Fibroblast of upper back skin (primary cell): ENCODE measurements around the gene NAP1L5.
A peak's percentile ranks its signal among the peaks of the same experiment; 100 is the strongest.

Source experiments
- DNase-seq: peaks from one replicate; pipeline ENCODE4 v3.0.0-alpha.2; 2013

Gene NAP1L5

DNA sequence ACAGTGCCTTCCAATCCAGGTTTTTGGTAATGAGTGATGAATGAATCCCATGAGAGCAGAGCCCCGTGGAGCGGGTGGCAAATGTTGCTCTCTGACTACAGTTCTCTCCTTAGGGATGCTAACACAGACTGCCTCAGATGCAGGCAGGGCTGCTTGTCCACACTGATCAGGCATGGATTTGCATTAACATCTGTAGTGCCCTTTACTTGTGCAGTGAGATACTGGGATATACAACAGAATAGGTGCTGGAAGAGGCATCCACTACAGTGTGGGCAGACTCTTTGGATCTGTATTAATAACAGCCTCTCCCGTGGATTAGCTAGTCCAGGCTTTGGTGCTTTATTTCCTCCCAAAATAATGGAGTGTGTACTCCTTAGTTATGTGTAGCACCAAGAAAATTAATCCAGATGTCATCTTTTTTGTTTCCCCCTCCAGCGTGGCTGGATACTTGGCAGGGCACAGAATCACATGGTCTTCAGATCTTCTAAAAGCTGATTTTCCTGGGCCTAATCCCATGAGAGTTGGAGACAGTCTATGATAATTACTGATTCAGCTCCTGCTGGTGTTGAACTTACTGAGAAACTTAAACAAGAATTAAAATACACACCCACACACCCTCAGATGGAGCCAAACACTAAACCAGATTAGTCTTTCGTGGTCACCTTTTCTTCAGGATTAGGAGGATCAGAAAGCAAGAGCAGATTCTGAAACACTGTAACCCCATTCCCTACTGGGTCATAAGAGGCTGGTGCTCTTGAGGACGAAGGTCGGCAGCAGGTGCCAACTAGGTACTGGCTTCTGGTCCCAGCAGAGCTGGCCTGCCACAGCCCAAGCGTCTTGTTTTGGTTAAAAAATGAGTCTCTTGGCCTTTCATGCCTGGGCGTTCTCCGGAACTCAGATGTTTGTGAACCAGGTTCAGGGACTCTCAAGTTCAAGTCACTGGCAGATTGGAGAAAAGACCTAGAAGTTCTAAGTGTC is 23.1 kb upstream of the NAP1L5 start:
- DNase-seq: no peak

DNA sequence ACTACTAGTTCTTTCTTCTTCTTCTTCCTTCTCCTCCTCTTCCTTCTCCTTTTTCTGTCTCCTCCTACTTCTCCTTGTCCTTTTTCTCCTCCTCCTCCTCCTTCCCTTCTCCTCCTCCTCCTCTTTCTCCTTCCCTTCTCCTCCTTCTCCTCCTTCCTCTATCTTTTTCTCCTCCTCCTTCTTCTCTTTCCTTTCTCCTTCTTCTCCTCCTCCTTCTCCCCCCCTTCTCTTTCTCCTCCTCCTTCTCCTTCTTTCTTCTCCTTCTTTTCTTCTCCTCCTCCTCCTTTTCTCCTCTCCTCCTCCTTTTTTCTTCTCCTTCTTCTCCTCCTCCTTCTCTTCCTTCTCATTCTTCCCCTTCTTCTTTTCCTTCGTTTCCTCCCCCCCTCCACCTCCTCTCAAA is 21.8 kb upstream of the NAP1L5 start:
- no peak for DNase-seq

DNA sequence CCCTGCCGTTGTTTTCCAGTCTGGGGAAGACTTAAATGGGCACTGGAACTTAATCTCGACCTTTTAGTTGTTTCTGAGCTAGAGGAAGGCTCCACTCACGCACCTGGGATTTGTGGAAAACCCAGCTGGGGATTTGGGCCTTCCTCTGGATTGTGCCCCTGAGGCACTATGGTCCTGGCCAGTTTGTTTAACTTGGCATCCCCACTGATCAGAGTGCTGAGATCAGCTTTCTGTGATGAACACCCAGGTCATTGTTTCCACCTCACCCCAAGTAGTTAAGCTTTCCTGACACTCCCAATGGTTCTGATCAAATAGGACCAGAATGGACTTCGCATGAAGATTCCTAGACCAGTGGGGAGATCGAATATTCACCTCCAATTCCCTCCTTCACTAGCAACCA is 20.5 kb upstream of the NAP1L5 start:
- no peak for DNase-seq

DNA sequence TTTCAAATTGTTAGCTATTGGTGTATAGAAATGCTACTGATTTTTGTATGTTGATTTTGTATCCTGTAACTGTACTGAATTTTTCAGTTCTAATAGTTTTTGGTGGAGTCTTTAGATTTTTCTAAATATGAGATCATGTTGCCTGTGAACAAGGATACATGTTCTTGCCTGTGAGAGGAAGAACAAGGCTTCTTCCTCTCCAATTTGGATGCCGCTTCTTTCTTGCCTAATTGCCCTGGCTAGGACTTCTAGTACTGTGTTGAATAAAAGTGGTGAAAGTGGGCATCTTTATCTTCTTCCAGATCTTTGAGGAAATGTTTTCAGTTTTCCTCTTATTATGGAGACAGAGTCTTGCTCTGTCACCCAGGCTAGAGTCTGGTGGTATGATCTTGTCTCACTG is 16.2 kb upstream of the NAP1L5 start:
- no peak for DNase-seq

DNA sequence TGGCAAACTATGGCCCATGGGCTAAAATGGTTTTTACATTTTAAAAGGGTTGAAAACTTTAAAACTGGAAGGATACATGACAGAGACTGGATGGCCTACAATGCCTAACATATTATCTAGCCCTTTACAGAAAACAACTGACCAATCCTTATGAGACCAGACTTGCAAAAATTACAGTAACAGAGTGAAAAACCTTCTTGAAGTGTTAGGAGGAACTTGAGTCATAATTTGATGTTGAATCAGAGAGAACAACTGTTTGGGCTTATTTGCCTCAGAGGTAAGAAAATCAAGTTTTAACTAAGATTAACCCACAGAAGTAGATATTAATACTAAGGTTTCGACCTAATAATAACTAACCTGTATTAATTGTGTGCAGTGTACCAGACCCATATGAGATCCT is 12.4 kb upstream of the NAP1L5 start:
- no peak for DNase-seq

DNA sequence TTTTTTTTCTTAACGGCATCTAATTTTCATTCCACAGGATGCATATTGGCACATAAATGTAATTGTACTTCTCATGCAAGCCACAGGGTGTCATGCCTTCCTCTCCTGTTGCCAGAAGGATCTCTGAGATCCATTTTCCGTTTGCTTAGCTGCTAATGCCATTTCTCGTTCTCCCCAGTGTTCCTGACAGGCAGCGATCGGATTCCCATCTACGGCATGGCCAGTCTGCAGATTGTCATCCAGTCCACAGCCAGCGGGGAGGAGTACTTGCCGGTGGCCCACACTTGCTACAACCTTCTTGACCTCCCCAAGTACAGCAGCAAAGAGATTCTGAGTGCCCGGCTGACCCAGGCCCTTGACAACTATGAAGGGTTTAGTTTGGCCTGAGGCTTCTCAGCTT is 8.9 kb upstream of the NAP1L5 start:
- peak; percentile 71 for DNase-seq

DNA sequence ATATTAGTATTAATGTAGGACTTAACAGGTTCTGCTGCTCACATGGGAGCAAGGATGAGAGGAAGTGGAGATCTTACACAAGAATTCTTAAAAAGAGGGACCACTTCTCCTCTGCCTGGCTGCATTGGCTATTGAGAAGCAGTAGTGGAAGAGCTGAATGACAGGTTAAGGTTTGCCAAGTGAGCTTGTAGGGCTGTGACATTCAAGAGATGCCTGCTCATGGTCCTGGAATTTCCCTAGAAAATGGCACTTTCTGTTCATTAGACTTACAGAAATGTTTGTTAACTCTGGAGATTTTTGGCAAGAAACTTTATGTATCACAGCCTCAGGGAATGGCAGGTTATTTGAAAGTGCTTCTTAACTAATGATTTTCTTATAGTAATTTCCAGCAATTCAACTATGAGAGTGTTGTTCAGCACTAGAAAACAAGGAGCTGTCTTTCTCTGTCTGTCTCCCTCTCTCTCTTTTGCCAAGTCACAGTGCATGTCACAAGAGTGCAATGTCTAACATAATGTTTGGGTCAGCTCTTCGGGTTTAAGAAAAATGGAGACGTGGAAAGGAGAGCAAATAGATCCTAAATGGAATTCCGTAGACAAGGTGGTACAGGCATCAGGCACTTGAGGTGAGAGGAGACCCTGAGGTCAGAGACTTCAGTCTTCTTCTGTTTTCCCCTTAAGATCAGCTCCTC is 8.3 kb upstream of the NAP1L5 start:
- peak; percentile 24 for DNase-seq

DNA sequence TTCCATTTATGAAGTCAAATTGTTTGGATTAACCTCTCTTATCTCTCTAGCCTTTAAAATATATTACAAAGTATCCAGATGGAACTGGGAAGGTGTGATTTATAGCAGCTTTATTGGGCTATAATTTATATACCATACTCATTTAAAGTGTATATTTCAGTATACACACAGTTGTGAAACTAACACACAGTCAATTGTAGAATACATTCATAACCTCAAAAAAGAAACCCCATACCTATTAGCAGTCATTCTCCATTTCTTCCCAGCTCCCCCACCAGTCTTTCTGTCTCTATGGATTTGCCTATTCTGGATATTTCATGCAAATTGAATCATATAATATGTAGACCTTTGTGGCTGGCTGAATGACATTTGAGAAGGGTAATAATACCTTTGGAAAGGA is 7.6 kb upstream of the NAP1L5 start:
- DNase-seq: no peak

DNA sequence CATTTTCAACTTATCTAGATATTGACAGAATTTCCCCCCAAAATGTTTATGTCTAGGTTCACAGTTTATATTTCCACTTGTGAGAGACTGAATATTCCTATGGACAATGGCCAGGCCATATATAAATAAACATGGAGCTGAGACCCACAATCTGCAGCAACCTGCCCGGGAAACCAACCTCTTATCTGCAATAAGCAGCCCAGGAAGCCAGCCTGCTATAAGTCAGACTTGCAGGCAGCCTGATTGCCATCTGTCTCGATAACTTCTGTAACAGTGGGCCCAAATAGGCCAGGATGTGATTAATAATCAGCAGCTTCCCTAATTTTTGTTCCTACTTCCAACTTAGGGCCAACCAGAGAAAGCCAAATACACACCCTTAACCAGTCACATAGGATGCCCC is 5.2 kb upstream of the NAP1L5 start:
- no peak for DNase-seq

DNA sequence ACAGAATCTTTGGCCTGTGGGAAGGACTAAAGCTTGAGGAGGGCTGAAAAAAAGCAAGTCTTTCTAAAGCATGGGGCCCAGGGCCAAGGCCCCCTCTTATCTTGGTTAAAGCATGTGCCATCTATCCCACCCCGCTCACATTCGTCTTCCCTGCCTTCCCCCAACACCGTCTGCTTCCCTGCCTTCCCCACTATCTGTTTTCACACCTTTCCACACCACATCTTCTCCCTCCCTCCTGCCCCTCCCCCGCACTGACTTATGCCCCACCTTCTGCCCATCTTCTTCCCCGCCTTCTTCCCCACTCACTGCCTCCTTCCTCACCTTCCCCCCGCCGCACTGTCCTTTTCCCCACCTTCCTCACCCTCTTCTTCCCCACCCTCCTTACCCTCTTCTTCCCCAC is 890 bp upstream of the NAP1L5 start:
- no peak for DNase-seq

DNA sequence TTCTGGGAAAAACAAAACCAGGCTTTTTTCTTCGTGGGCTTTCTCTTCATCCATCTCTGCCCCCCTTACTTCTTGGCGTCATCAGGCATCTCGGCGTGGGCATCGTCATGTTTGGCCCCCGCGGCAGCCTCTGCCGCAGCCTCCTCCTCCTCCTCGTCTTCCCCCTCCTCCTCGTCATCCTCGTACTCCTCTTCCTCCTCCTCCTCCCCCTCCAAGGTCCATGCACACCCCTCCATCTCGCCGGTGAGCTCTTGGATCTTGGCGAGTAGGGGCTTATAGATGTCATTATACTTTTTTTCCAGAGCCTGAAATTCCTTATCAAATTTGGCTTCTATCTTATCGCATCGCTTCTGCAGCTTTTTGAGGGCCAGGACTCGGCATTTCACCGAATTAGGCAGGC is 488 bp downstream of the NAP1L5 start:
- peak; percentile 18 for DNase-seq

DNA sequence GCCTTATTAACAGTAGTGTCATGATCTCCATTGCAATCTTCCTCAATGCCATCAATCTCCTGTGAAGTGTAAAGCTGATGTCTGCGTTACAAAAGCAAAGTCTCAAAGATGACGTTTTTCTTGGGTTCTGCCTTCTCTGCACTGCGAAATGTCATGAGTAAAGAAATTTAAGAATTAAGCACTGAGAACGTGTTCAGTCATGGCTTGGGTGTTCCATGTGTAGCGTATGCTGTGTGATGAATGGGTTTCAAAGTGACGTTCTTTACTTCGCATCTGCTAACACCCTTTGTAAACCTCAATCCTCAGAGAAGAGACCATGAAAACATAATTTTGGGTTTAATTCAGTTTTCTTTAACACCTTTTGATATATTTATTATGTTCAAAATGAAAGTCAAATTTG is 999 bp downstream of the NAP1L5 start:
- no peak for DNase-seq

DNA sequence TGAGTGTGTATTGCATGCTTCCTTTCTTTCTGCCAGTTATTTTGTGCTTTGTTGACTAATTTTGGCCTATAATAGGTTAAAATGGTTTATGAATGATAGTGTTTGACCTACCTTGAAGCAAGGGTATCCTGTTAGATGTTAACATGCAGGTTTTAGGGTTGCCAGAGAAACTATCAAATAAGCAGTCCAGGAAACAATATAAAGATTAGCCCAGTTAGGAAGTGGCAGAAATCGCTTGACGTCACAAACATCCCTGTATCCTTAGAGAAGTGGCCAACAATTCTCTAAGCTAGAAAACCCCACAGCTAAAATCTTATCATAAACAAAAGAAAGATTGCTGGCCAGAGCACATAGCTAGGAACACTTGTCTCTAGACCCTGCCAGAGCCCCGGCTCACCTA is 3.8 kb downstream of the NAP1L5 start:
- DNase-seq: no peak

DNA sequence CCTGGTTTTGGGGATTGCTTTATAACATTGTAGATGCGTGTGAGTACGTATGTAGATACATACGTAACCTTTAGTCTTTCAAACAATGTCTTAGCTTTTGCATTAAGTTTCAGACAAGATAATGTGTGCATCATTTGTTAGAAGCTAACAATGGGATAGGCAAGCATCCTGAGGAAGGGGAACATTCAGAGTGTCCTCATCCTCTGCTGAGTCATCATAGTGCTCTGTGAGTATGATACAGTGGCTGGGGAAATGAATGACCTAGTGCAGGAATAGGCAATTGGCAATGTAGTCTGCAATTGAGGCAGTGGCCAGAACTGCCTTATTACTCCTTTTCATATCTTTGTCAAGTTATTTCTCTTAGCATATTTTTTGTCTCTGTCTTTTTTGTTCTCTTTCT is 7.3 kb downstream of the NAP1L5 start:
- peak; percentile 53 for DNase-seq

DNA sequence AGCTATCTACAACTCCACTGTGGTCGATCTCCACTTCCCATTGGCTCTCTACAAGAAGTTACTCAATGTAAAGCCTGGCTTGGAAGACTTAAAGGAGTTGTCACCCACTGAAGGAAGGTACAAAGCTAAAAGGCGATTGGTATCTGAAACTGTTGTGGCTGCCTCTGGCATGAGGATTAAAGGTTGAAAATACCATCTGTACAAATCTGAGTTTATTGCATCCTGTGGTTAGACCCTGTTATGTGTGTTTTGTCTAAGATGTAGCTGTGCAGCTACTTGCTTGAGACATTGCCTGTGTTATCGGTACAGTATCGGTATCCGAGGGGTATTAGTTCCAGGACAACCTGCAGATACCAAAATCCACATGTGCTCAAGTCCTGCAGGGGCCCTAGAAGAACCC is 16.4 kb downstream of the NAP1L5 start:
- DNase-seq: no peak

DNA sequence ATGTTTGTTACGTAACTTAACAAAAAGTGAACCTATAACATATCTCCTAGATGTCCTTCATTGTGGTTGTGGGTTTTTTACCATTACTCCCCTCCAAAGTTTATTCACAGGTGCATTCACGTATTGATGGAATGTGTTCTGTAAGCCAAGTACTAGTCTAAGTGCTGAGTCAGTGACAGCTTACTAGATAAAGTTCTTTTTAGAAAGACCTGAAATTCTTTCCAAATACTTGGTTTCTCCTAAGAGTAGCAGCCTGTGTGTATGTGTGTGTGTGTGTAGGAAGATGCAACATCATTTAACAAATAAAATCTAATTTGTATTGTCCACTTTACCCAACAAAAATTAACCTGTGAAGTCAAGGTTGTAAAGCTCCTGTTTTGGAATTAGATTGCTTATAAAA is 22.1 kb downstream of the NAP1L5 start:
- DNase-seq: peak; percentile 41

DNA sequence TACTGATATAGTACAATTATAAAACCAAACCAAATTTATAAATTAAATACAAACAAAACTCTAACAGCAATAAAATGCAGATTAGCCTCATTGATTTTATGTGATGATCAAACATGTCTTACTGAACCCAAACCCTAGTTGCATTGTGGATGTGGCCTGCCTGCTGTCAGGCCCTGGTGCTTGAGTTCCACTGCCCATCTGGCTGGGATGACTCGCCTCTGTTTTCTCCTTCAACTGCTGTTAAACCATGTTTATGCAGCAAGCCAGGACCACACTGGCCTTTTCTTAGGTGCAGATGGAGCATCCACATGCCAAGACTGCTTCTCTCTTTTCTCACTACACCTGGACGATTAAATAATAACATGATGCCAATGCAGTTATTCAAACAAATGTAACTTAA is 22.6 kb downstream of the NAP1L5 start:
- DNase-seq: peak; percentile 51

DNA sequence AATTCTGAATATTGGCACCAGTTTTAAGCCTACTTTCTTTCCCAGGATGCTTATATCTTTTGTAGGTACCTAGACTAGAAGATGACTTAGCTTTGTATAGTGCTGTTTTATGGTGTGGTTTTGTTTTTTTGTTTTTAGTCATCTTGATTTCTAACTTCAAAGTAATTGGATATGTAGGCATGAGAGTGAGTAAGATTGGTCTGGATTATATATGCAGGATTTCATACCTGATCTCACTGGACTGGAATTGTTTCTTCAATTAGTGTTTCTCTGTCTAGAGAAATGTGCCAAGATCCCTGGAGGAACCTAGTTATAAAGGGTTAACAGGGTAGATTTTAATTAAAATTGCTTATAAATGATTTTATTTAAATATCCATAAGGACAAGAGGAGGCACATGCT is 23.1 kb downstream of the NAP1L5 start:
- peak; percentile 37 for DNase-seq

DNA sequence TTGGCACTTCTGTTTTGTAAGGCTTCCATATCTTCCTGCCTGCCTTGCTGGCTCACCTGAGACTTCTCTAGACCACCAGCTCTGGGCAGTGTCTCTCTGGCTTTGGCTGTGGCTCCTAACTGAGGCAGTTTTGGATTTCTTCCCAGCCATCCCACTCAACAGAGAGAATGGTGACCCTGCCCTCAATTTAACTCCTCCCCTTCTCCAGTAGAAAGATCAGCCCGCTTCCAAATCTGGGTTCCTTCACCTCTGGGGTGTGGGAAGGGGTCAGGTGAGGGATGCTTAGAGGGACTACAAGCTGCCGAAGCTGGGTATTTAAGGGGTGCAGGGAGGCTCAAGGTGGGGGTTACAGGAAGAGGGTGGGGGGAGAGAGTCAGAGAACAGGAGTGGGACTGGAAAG is 23.7 kb downstream of the NAP1L5 start:
- no peak for DNase-seq

DNA sequence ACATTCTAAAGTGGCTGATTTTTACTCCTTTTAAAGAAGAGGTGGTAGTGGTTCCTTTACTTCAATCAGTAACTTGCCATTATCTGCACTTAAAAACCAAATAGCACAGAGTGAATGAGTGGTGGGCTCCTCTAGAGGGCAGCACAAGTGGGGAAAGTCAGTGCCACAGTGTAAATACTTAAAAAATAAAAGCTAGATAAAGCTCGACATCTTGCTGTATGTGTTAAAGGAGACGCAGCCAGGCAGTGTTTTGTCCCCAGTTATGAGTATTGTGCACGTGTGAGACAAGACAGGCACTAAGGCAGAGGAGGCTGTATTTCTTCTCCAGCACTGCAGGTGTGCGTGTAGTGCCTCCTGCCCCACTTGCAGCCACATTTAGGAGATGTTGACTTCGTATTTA is 24.6 kb downstream of the NAP1L5 start:
- peak; percentile 32 for DNase-seq

DNA sequence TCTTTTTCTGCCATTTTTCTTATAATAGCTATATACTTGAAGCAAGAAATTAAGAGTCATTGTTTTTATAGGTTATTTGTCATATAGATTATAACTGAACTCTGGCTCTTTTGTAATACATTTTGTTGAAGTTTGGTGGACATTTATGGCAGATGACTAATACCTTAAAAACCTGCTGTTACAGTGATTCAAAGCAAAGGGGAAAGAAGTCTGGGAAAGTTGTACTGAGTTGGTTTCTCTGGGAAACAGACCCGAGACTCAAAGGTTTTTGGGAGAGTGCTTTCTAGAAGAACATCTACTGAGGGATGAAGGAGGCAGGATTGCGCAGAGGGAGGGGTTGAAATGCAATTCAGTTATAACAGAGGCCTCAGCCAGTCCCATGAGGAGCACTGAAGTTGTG is 35.9 kb downstream of the NAP1L5 start:
- peak; percentile 83 for DNase-seq

DNA sequence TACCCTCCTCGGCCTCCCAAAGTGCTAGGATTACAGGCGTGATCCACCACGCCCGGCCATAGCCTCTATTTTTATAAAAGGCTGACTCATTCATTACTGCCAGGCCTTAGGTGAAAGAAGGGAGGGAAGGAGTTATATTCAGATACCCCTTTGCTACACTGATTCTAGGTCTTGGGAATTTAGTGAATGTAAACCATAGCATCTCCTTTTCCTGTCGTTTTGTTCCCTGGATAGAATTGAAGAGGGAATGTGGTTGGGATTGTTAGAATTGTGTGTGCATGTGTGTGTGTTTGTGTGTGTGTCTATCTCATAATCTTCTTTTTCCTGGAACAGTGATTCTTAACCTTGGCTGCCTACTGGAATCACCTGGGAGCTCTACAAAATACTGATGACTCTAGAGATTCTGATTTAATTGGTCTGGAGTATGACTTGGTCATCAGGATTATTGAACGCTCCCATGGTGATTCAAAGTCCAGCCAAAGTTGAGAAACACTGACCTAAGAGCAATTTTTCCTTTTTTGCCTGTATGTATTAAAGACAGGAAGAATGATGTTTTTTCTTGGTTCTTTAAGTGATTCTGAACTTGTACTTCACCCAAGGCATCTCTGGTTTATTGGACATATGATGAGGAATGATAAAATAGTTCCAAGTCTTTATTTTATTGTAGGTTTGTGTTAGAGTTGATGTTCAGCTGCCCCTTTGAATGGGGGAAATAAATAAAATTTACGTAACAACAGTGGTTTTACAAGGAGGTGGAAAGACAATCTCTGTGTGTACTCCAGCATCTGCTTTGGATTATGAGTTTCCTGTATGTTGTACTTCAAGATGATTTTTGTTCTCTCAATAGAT is 37.0 kb downstream of the NAP1L5 start:
- DNase-seq: peak; percentile 76

DNA sequence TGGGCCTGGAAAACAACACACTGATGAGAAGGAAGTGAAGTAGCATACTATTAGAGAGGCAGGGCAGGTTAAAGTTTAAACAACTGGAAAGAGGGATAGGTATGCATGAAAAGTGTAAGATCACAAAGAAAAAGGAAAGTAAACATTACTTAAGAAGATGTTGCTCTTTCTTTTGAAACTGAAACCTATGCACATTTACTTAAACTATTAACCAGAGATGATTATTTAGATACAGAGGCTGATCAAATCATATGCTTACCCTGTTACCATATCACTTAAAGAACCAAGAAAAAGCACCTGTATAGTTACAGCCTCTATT is 37.8 kb downstream of the NAP1L5 start:
- DNase-seq: no peak
